Thoracic aorta (tissue), 2 donors: Measurements from ENCODE around the gene SERTAD2. TPM values are rescaled to one million over a fixed set of nuclear protein-coding genes. Genes with fewer than 3 reads are reported as not detected.

Experiments
- ATAC-seq: fragments of 150-250 bp; one replicate; pipeline ENCODE4 v1.8.0; 2017; ENCODE audit warnings: low read depth; ENCODE audit not compliant: insufficient number of reproducible peaks, low FRiP score
- DNase-seq: peaks from one replicate; pipeline ENCODE4 v3.0.0-alpha.2; 2020; ENCODE audit warnings: low spot score
- H3K27ac ChIP-seq, 2 donors: fragments of 200-600 bp; sonication (generic); 1 replicate in 1 of 2; 2 replicates in 1 of 2; pipeline ENCODE4 v1.5.1; 2016; ENCODE audit warnings: mild to moderate bottlenecking in 2 of 2, moderate library complexity in 2 of 2
- H3K27me3 ChIP-seq: fragments of 200-600 bp; sonication (generic); replicated peaks from 2 replicates; pipeline ENCODE4 v1.6.0; 2016; ENCODE audit warnings: mild to moderate bottlenecking; ENCODE audit not compliant: insufficient read depth
- H3K36me3 ChIP-seq: fragments of 200-600 bp; sonication (generic); one replicate; pipeline ENCODE4 v1.5.1; 2016
- H3K4me1 ChIP-seq, 2 donors: fragments of 200-600 bp; sonication (generic); 1 replicate in 1 of 2; 2 replicates in 1 of 2; pipeline versions ENCODE4 v1.5.1 to v1.6.0; 2016; ENCODE audit warnings: low read depth in 2 of 2, mild to moderate bottlenecking in 1 of 2; ENCODE audit not compliant: control insufficient read depth in 1 of 2
- H3K4me3 ChIP-seq: fragments of 200-600 bp; sonication (generic); 2 replicates; pipeline ENCODE4 v1.5.1; 2016; ENCODE audit warnings: mild to moderate bottlenecking
- H3K9me3 ChIP-seq: fragments of 200-600 bp; sonication (generic); 2 replicates; pipeline ENCODE4 v1.5.1; 2016
- CTCF ChIP-seq: fragments of 200-600 bp; sonication (generic); IDR thresholded peaks from one replicate; pipeline ENCODE4 v1.5.1; 2019; ENCODE audit warnings: antibody characterized with exemption
- total RNA-seq, 2 donors: library from RNA; depleted of rRNA; stranded (reverse); fragments of >200 nt; gene quantifications; one replicate each; pipeline versions ENCODE4 v1.1.0 to v1.2.3, GENCODE V29; 2016

SERTAD2 gene
- total RNA-seq, 2 donors from 2014 or later = 17.9 to 31.9 TPM

- ATAC-seq = no peak
- no peak for DNase-seq
- no peak overlapping the region for H3K4me3 ChIP-seq
- H3K4me1 ChIP-seq = peaks cover 23 to 48% of the 10 kb centered on the region in 2 donors
- no peaks in the 10 kb centered on the region for H3K9me3 ChIP-seq
- TF ChIP-seq CTCF = no peak
- no peaks in the 10 kb centered on the region for H3K27me3 ChIP-seq
- no peaks in the 10 kb centered on the region for H3K36me3 ChIP-seq
- no peak overlapping the region for H3K27ac ChIP-seq
Observed at GRCh38 chr2:64649013-64649484, 4.7 kb downstream of the SERTAD2 start.

DNA sequence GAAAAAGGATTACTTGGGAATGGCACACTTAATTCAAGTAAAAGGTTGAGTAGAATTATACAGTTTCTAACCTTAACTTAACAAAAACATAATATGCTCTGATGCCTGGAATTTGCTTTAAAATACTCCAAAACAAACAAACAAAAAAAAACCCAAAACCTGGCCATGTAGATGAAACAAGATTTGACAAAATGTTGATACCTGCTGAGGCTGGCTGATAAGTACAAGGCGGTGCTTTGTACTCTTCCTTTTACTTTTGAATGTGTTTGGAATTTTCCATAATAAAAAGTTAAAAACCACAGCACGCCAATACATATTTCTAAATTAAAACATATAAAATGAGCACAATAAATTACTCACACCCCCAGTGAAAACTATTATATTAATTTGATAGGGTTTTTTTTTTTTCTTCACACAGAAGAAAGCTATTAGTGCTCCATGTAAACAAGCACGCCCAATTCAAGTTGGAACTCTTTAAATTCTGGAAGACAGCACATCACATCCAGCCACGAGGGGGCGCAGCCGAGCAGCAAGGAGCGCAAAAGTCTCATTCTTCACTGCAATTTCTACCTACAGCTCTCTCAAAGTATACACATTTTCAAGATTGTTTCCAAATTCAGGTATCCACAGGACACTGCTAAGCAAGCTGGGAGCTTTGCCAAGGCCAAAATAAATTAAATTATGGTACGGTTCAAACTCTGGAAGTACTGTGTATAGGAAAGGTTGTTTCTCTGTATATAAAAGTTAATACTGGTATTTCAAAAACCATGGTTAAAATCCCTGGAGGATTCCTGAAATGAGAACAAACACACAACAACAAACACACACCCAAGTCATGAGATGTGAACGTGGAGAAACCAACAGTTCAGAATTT is 7.5 kb downstream of the SERTAD2 start:
- Histone ChIP-seq H3K9me3 (no peaks in the 10 kb centered on the region), H3K36me3 (no peaks in the 10 kb centered on the region), H3K4me3 (peak overlapping the region; percentile 78), H3K27me3 (no peaks in the 10 kb centered on the region), H3K27ac (peak overlapping the region in 1 of 2 donors; percentile 88), H3K4me1 (peaks cover 17 to 38% of the 10 kb centered on the region in 2 donors)
- no peak for ATAC-seq
- TF ChIP-seq CTCF = peak; percentile 96
- no peak for DNase-seq

DNA sequence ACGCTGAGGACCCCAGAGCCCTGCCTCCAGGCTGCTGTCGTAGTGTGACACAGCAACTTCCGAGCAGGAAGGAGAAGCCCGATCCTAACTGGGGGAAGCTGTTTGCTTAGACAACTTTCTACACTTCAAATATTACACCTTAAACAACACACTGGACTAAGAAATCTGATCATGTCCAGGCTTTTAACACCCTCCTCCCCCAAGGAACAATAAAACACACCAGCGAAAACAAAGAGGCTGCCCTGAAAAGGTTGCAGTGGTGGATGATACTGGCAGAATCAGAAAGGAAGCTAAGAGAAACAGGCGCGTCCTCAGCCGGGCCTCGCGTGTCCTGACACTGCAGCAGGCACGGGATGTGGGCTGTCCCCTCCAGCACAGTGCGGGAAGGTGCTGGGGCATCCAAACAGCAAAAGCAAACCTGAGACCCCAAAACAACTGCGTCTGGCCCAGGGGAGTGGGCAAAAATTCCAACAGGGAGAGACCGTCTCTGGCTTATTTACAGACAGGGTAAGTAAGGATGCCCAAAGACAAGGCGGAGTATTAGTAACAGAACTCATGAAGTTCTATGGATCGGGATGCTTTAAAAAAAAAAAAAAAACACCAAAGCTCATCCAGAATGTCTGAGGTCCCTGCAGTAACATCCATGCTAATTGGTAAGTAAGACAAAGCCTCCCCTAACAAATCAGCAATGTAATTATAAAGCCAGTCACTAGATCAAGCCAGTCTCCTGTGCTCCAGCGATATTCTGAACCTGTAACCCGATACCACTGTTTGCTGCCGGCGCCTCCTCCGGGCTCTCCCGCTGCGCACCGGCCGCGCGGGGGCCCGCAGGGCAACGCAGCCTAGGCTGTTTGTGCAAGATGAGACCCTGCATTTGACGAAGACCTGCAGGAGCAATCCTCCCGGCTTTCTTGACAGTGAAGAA is 9.0 kb downstream of the SERTAD2 start:
- Histone ChIP-seq H3K4me1 (peaks cover 21 to 37% of the 10 kb centered on the region in 2 donors), H3K36me3 (no peaks in the 10 kb centered on the region), H3K27me3 (no peaks in the 10 kb centered on the region), H3K4me3 (peak overlapping the region; percentile 78), H3K27ac (peak overlapping the region; percentile 81 to 88), H3K9me3 (no peaks in the 10 kb centered on the region)
- no peak for DNase-seq
- peak; percentile 69 for ATAC-seq
- peak; percentile 16 for TF ChIP-seq CTCF

DNA sequence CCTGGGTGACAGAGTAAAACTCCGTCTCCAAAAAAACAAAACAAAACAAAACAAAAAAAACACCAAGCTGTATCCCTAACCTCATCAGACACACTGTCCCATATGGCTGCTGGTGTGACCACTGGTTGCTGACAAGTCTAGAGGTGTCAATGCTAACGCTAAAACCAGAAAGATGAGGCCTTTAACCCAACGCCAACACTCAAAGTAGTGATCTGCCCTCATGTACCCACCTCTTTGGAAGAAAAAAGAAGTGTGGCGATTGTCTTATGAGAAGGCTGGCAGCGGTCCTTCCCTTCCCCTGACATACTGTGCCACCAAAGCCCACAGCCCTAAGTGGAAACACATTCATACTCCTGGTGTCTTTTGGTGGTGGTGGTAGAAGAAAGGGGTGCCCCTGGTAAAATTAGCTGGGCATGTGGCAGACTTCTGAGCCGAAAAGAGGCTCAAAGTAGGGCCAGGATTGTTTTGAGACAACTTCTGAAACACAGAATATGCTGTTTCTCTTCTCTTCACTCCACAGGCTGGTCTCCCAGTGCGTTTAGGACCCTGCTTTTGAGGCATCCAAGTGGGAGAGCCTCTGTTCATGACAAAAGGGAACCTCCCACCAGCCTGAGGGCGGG is 9.8 kb downstream of the SERTAD2 start:
- Histone ChIP-seq H3K27ac (peak overlapping the region; percentile 81 to 88), H3K27me3 (no peaks in the 10 kb centered on the region), H3K36me3 (no peaks in the 10 kb centered on the region), H3K4me3 (peak overlapping the region; percentile 78), H3K9me3 (no peaks in the 10 kb centered on the region), H3K4me1 (peaks cover 20 to 30% of the 10 kb centered on the region in 2 donors)
- no peak for ATAC-seq
- no peak for TF ChIP-seq CTCF
- no peak for DNase-seq
